ENCODE measurements around the gene EPG5.
A peak's percentile ranks its signal among the peaks of the same experiment; 100 is the strongest.
"Not testable (repeated sequence)": the region's sequence is repeated elsewhere in the genome, so short reads cannot be mapped to it uniquely, and the experiment has no call there.

The EPG5 gene, protein sequence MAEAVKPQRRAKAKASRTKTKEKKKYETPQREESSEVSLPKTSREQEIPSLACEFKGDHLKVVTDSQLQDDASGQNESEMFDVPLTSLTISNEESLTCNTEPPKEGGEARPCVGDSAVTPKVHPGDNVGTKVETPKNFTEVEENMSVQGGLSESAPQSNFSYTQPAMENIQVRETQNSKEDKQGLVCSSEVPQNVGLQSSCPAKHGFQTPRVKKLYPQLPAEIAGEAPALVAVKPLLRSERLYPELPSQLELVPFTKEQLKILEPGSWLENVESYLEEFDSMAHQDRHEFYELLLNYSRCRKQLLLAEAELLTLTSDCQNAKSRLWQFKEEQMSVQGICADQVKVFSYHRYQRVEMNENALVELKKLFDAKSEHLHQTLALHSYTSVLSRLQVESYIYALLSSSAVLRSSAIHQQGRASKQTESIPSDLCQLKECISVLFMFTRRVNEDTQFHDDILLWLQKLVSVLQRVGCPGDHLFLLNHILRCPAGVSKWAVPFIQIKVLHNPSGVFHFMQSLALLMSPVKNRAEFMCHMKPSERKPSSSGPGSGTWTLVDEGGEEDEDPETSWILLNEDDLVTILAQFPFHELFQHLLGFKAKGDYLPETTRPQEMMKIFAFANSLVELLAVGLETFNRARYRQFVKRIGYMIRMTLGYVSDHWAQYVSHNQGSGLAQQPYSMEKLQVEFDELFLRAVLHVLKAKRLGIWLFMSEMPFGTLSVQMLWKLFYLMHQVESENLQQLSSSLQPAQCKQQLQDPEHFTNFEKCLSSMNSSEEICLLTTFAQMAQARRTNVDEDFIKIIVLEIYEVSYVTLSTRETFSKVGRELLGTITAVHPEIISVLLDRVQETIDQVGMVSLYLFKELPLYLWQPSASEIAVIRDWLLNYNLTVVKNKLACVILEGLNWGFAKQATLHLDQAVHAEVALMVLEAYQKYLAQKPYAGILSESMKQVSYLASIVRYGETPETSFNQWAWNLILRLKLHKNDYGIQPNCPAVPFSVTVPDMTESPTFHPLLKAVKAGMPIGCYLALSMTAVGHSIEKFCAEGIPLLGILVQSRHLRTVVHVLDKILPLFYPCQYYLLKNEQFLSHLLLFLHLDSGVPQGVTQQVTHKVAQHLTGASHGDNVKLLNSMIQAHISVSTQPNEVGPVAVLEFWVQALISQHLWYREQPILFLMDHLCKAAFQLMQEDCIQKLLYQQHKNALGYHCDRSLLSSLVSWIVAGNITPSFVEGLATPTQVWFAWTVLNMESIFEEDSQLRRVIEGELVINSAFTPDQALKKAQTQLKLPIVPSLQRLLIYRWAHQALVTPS (N-terminal part only)

DNA sequence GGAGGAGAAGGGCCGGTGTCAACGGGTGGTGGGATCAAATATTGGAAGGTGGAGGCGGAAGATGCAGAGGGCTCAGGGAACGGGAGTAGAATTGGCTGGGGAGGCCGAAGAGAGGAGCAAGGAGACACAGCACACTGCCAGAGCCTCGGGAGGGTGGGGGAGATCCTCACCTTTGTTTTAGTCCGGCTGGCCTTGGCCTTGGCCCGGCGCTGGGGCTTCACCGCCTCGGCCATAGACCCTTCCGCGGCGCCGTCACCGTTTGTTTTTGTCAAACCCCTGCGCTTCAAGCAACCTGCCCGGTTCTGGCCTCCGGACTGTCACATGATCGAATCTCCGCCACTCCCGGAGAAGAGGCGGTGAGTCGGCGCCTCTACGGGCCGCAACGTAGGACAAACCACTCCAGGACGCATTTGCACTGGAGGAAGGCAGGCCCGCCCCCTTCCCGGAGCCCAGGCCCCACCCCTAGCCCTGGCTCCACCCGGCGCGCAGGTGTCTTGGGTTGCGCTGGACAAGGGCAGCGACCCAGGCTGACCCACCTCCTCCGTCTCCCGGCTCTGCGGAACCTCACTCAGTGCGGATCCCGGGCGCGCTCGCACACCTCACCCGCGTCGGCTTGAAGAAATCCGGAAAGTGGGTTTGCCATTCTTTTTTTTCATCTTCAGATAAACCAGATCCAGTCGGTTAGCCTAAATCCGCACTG lies at the start of gene EPG5:
TSS of gene EPG5 (minus strand) at position 323 of the 700 bp plus-strand sequence. CDS start at position 233, 90 bp downstream.
- DNase-seq (ENCODE audit: low read depth), result peak; percentile 71

DNA sequence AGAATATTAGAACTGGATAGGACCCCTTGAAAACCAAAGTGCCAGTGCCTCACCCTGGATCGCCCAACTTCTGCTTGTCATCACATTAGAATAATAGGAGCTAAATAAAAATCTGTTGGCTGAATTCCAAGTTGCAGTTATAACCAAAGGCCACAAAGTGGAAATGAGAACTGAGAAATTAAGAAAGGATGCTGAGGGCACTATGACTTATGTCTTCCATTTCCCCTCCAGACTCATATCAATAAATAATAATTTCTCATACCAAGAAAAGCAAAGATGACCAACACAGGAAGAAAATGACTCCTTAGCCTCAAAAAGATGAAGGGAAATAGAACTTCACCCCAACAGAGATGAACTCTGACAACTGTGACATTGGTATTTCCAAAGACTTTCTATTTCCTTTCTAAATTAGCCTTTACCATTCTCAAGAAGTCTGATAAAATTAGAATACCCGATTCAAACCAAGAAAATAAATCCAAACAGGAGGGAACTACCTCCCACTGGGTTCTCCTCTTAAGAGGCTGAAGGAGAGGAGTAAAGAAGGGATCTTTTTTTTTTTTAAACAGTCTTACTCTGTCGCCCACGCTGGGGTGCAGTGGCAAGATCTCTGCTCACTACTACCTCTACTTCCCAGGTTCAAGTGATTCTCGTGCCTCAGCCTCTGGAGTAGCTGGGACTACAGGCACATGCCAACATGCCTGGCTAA lies 46.5 kb upstream of the EPG5 start:
- no peak for DNase-seq (ENCODE audit: low read depth)

DNA sequence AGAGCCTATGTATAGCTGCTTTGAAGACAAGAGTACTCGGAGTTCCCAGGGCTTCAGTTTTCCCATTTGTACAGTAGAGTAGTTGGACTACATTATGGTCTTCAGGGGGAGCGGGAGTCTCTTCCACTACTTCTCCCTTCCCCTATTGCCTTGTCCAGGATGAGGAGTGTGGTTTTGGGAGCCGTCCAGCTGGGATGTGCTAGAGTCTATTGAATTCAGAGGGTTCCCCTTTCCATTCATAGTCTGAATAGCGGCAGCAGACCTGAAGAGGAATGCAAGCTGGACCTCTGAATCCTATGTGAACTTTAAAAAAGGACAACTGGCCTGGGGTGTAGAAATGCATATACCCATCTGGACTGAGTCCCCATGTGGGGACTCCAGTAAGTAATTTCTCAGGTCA lies 43.5 kb upstream of the EPG5 start:
- DNase-seq (ENCODE audit: low read depth), result no peak

DNA sequence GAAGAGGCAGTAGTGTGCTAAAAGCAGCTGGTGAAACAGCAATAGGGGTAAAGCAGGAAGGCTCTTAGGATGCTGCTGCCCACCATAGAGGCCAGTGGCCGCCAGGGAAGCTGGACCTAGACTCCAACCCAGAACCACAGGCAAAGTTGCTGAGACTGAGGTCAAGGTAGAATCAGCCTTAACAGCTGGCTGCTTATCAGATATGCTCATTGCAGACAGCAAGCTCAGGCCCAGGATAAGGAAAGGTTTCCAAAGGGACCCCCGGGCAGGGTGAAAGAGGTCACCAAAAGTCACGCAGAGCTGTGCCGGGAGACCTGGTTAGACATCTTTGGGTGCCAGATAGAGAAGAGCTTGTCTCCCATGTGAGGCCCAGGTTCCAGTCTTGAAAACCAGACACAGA lies 42.9 kb upstream of the EPG5 start:
- DNase-seq (ENCODE audit: low read depth), result no peak

DNA sequence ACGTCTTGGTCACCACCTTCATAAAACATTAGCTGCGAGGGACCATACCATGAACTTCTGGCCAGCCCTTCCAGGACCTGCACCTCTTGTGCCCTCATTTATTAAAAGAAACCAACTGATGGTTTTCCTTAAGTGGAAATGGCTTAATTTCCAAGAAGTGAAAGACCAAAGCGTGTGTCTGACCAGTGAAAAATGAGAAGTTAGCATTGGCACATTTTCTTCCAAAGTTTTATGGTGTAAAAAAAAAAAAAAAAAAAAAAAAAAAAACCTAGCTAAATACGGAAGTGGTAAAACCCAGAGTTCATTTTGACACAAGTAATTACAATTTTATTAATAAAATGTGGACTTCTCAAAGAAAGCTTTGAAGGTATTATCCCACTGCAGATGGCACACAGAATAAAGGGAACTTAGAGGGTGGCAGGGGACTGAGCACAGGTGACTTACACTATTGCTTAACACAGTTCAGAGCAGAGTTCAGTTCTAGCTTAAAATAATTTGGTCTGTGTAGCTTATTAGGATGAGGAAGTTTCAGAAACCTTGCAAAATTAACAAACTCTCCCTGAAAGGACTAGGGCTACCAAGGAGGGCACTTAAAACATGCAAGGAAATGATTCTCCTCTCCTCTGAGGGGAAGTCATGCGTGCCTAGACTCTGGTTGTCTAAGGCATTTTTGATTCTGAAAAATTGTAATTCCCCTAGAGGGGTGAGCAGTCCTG lies 42.2 kb upstream of the EPG5 start:
- no peak for DNase-seq (ENCODE audit: low read depth)

DNA sequence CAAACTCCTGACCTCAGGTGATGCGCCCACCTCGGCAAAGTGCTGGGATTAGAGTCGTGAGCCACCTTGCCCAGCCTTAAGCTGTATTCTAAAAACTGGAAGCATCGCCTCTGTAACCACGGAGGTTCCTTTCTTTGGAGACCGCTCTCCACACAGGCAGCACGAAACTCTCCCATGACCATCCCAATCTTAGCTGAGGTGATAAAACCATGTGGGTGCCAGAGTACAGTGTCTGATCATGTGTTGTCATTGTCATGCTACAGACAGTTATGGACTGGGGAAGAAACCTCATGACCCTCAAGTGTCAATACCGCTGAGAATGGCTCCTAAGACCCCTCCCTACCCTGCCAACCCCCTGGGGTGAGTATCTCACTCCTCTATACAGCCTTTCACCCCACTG lies 41.4 kb upstream of the EPG5 start:
- DNase-seq (ENCODE audit: low read depth), result no peak

DNA sequence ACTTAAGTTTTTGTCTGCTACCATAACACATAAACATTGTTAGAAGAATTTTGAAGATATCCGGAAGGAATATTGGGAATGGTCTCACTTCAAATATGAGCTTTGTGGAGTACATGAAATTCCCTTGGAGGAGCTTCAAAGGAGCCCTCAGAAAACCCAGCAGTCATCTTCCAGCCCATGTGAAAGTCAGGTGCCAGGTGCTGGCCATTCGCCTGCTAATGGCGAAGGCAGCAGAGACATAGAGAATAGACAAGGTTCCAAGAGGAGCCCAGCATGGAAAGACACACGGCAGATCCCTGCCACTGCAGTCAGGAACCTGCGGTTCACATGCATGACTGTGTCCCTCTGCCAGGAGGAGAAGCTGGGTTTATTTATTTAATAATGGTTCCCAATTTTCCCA lies 40.0 kb upstream of the EPG5 start:
- no peak for DNase-seq (ENCODE audit: low read depth)

DNA sequence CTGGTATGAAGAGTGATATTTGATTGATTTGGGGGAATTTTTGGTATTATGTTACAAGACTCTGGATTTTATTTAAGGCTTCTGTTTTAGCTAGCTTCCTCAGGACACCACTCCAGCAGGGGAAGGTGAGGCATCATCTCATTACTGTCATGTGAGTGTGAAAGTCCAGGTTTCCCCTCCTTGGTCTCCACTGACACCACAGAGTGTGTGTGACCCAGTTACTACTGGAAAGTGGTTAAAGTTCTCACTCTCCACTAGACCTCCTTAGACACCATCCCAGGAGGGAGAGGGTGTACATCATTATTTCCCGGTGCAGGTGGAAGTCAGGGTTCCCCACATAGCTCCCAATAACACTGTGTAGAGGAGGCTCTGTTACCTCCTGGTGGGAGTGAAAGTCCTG lies 35.8 kb upstream of the EPG5 start:
- no peak for DNase-seq (ENCODE audit: low read depth)

DNA sequence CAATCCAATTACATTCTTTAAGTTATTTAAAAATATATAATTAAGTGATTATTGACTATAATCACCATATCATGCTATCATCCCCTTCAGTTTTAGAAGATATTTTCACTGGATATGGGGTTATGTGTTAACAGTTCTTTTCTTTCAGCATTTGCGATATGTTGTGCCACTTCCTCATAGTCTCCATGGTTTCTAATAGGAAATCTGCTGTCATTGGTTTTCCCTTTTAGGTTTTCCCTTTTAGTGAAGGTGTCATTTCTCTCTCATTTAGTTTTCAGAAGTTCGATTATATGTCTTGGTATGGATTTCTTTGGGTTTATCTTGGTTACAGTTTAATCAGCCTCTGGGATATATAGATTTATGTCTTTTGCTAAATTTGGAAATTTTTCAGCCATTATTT lies 34.8 kb upstream of the EPG5 start:
- DNase-seq (ENCODE audit: low read depth), result no peak

DNA sequence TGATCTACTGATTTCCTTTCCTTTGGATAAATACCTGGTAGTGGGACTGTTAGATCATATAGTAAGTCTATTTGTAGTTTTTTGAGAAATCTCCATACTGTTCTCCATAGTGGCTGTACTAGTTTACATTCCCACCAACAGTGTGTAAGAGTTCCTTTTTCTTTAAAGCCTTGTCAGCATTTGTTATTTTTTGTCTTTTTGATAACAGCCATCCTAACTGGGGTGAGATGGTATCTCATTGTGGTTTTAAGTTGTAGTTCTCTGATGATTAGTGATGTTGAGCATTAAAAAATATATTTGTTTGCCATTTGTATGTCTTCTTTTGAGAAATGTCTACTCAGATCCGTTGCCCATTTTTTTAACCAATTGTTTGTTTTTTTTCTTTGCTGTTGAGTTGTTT lies 33.9 kb upstream of the EPG5 start:
- DNase-seq (ENCODE audit: low read depth), result no peak

DNA sequence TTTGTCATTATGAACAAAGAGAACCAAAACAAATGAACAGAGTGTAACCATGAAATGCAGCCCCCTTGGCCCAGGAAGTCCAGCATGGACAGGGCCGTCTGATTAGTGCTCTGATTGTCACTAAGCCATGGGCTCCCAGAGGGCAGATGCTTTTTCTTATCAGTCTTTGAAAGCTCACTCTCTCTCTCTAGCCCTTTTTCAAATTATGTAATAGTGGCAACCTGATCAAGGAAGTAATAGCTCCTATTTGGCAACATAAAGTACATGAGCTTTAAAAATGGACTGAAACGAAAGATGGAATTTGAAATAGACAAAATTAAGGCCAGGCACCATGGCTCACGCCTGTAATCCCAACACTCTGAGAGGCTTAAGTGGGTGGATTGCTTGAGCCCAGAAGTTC lies 32.4 kb upstream of the EPG5 start:
- no peak for DNase-seq (ENCODE audit: low read depth)

DNA sequence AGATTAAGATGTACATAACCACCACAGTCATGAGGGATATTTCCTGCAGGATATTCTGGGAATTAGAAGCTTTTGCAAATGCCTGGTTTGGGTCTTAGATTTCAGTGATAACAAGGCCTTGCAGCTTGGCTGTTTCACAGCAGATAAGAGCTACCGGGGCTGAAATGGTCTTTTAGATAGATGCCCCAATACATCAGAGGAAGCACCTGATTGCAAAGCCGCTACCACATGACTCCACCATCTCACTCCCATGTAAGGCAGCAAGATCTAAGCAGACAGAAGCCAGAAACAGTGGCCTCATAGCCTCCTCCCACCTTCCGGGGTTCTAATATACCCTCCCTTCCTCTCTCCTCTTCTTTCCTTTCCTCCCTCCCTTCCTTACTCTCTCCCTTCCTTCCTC lies 31.1 kb upstream of the EPG5 start:
- DNase-seq (ENCODE audit: low read depth), result no peak

DNA sequence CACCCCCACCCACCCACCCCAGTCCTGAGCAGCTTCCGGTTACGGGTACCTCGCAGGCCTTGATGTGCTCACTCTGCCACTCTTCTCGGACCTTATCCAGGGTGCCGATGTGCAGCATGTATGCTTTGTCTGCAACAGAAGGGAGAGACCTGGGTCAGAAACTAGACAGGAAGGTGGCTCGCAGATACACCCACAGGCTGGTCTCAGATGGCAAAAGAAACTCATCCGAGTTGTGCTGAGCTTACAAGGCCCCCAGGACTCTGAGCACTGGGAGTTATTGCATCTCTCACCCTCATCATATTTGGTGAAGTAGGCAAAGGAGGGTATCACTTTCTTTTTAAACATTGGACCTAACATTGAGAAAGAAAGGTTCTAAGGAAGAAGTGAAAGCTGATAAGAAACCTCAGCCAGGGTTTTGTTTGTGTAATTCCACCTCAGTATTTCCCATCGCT lies 30.6 kb upstream of the EPG5 start:
- DNase-seq (ENCODE audit: low read depth), result no peak

DNA sequence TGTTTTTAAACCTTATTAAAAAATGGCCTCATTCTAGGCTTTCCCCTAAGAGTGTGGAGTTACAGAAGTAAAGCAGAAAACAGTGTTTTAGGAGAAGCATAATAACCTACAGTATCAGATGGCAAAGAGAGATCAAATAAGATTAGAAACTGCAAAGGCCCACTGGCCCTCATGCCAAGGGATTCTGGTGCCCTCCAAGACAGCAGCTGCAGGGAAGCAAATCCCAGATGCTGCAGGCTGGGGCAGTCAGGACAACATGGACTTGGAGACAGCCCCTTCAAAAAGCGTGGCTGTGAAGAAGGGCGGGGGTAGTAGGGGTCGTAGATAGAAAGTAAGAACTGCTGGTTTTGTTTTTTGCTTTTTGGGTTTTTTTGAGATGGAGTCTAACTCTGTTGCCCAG lies 28.3 kb upstream of the EPG5 start:
- no peak for DNase-seq (ENCODE audit: low read depth)

DNA sequence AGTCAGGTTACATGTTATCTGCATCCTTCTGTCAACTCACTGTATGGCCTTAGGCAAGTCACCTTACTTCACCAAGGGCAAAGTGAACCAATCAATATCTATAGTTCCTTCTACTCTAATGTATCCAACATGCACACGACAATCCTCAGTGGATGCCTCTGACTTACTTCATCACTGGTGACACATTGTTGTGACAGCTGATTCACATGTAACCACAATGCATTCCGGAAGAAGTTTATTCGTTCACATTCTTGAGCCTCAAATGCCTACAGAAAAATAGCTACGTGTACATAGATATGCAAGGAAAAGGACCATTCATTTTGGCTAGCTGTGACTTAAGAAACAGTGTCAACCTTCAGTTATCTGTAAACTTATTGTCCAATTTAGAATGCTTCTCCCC lies 26.3 kb upstream of the EPG5 start:
- DNase-seq (ENCODE audit: low read depth), result peak; percentile 79

DNA sequence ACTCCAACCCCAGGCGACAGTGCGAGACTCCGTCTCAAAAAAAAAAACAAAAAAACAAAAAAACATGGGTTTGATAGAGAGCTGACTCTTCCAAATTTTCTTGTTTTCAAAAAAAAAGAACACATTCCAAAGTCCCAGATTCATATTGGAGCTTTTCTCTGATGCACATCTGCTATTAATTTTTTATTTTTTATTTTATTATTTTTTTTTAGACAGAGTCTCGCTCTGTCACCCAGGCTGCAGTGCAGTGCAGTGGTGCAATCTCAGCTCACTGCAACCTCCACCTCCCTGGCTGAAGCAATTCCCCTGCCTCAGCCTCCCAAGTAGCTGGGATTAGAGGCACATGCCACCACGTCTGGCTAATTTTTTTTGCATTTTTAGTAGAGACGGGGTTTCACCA lies 25.4 kb upstream of the EPG5 start:
- DNase-seq (ENCODE audit: low read depth), result not testable (repeated sequence)

DNA sequence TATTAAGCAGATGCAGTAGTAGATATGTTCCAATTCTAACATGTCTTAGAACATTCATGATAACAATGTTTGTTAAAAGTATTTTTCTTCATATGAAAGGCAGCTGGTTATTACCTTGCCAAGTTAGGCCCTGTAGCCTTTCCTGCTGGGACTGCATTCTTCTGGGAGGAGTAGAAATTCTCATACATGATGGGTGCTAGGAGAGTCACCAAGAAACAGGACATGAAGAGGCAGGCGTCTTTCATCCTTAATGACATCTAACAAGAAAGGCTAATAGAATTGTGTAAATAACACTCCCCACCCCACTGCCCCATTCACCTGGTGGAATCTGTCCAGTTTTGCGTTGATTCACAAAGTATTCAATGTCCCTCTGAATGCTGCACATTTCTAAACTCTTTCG lies 24.7 kb upstream of the EPG5 start:
- DNase-seq (ENCODE audit: low read depth), result no peak

DNA sequence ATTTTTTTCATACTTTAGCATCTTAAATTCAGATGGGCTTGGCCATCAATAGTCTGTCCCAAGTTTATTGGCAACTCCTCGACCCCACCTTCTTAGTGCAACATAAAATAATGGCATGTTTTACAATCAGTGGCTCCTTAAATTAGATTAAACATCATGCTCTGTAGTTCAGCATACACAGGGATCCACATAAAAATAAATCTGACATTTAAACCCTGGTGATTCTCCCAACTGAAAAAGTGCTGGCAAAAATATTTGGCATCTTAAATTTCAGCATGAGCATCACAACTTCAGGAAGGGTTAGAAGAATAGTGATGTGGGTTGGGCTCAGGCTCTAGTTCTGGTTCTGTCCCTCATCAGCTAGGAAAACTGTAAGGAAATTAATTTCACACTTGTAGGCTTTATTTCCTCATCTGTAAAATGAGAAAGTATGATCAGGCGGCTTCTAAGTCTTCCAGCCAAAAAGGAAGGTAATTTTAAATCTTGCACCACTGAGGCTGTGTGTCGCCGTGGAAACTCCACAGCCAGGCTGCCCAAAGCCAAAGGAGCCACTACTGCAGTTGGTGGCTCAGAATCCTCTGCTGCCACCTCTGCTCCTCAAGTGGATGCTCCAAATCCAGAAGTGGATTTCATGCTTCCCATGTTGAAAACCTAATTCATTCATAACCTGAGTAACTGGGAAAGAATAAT lies 17.6 kb upstream of the EPG5 start:
- DNase-seq (ENCODE audit: low read depth), result no peak

DNA sequence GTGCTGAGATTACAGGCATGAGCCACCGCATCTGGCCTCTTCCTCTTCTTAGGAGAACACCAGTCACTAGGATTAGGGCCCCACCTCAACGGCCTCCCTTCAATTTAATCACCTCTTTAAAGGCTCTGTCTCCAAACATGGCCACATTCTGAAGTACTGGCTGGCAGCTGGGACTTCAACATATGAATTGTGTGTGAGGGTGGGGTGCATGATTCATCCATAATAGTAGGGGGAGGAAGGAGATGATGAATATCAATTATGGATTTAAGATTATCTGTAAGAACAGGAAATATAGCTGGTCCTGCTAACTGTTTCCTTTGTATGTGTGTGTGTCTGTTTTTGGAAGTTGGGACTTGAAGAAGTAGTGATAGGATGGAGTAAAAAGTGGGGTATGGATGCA lies 14.7 kb upstream of the EPG5 start:
- DNase-seq (ENCODE audit: low read depth), result no peak

DNA sequence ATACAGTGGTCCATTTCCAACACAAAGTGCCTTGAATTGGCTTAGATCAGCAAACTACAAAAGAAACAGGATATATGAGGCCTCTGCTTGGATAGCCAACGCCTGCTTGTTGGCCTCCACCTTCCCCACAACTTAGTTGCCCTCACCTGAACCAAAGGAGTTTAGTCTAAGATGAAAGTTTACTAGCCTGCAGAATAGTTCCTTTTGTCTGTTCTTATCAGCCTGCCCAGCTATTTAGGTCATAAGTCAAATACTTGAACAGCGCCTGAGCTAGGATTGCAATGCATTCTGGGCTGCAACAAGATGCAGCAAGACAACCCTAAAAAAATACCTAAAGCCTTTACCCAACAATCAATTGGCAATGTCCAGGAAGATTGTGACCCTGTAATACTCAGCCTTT lies 13.1 kb upstream of the EPG5 start:
- DNase-seq (ENCODE audit: low read depth), result no peak
